ENCODE results near the gene EFCC1. TPM values are rescaled to one million over a fixed set of nuclear protein-coding genes. Genes with fewer than 3 reads are reported as not detected.

Gene EFCC1
- total and polyA plus RNA-seq, 2 of the 13 experiments (the other 11 are each of a cell fraction or from before 2014, with no cell fraction given), result not detected

- peak overlapping the region; percentile 34 for H3K27ac ChIP-seq (ENCODE audit: extremely low read length, insufficient read depth, low read length)
- CTCF ChIA-PET (ENCODE audit: low intra/inter-chr PET ratio, low total read pairs), result no interaction called here
- no peak for TF ChIP-seq ZNF513 (CRISPR knock-in tag; conservative IDR thresholded peaks at IDR 0.05)
- TF ChIP-seq PHB2 (IDR thresholded peaks at IDR 0.05; ENCODE audit: partially characterized antibody), result no peak
- TF ChIP-seq ZNF362 (CRISPR knock-in tag; IDR thresholded peaks at IDR 0.05; ENCODE audit: borderline replicate concordance), result peak; percentile 41; the same call in 1 of the 2 replicates
- peak; percentile 16; the same call in 1 of the 2 replicates for TF ChIP-seq CREM (IDR thresholded peaks at IDR 0.05)
- TF ChIP-seq CREM (CRISPR knock-in tag; IDR thresholded peaks at IDR 0.05), result no peak
- TF ChIP-seq ZNF572 (CRISPR knock-in tag; IDR thresholded peaks at IDR 0.05), result no peak
- peak; percentile 44; the same call in 1 of the 2 replicates for TF ChIP-seq SOX5 (CRISPR knock-in tag; IDR thresholded peaks at IDR 0.05; ENCODE audit: borderline replicate concordance)
- peak; percentile 89 for TF ChIP-seq ZBTB7B (CRISPR knock-in tag; IDR thresholded peaks at IDR 0.05)
- peak; percentile 52; the same call in 1 of the 2 replicates for TF ChIP-seq SAP130 (CRISPR knock-in tag; IDR thresholded peaks at IDR 0.05; ENCODE audit: low read depth)
- TF ChIP-seq HNF4A (CRISPR knock-in tag; IDR thresholded peaks at IDR 0.05), result peak; percentile 65
- no peak for TF ChIP-seq NFE2 (CRISPR knock-in tag; IDR thresholded peaks at IDR 0.05)
- no peak for TF ChIP-seq SOX13 (IDR thresholded peaks at IDR 0.05)
- TF ChIP-seq SOX13 (CRISPR knock-in tag; conservative IDR thresholded peaks at IDR 0.05 in 1 of 2, IDR thresholded peaks at IDR 0.05 in 1 of 2), result peak in 1 of 2 experiments; percentile 81; a peak in 2 of 4 replicates
- TF ChIP-seq TBX2 (CRISPR knock-in tag; IDR thresholded peaks at IDR 0.05; ENCODE audit: borderline replicate concordance), result peak; percentile 87
- TF ChIP-seq SPEN (CRISPR knock-in tag; IDR thresholded peaks at IDR 0.05; ENCODE audit: low read depth), result no peak
- TF ChIP-seq PRMT3 (CRISPR knock-in tag; IDR thresholded peaks at IDR 0.05; ENCODE audit: borderline replicate concordance, low read depth), result peak; percentile 8; the same call in 1 of the 2 replicates
- TF ChIP-seq ZBTB10 (CRISPR knock-in tag; IDR thresholded peaks at IDR 0.05; ENCODE audit: borderline replicate concordance), result peak; percentile 38; the same call in 1 of the 2 replicates
- peak; percentile 35; the same call in 1 of the 2 replicates for TF ChIP-seq THRA (CRISPR knock-in tag; IDR thresholded peaks at IDR 0.05; ENCODE audit: borderline replicate concordance)
- peak; percentile 48; the same call in 1 of the 2 replicates for TF ChIP-seq SP5 (CRISPR knock-in tag; IDR thresholded peaks at IDR 0.05; ENCODE audit: borderline replicate concordance, low read depth)
These were observed 53.6 kb downstream of the EFCC1 start for GRCh38 chr3:129054605-129055104.

More at GRCh38 chr3:129054605-129055104, 53.6 kb downstream of the EFCC1 start:
- in situ Hi-C loops (cut with HindIII; ENCODE audit: extremely low pct_ligation_motif_present, low pct_unique_long_range_greater_than_20kb), result no loop called here
- Histone ChIP-seq H3K36me3 (replicated peaks in 1 of 2; ENCODE audit: control insufficient read depth in 1 of 2, insufficient read depth in 2 of 2, low read length in 2 of 2) (no peaks in the 10 kb centered on the region), H3K79me2 (ENCODE audit: insufficient read depth, low read length) (no peaks in the 10 kb centered on the region), H2AFZ (ENCODE audit: low read length) (no peak overlapping the region), H4K20me1 (ENCODE audit: insufficient read depth, low read length) (no peaks in the 10 kb centered on the region), H3K27me3 (ENCODE audit: control insufficient read depth in 1 of 2, insufficient read depth in 2 of 2, low read length in 2 of 2) (peaks cover 0 to 16% of the 10 kb centered on the region in 2 experiments; a peak in 2 of 5 replicates), H3K4me1 (ENCODE audit: insufficient read depth, low read length) (peaks cover 52% of the 10 kb centered on the region), H3K9me3 (ENCODE audit: low read length) (no peaks in the 10 kb centered on the region), H3K9ac (ENCODE audit: insufficient read depth, low read depth, low read length) (no peak overlapping the region), H3K4me3 (replicated peaks in 1 of 3; ENCODE audit: insufficient read depth in 1 of 3, low read depth in 2 of 3, low read length in 3 of 3) (no peak overlapping the region), H3K4me2 (ENCODE audit: low read depth, low read length) (peak overlapping the region; percentile 78)
- WGBS (ENCODE audit: low lambda C conversion rate), result 0% methylated on average over 3 of the region's 3 CpGs
- intact Hi-C loops (cut with micrococcal nuclease; ENCODE audit: unreplicated experiment), result loop anchor here (1.0 to 5.0 kb wide), 2 partner anchors 63 to 107 kb away; partner anchors contain the start of gene ISY1
- POLR2A ChIA-PET, result interaction anchor here (1.9 kb wide), 1 partner anchor 64 kb away, joined by 10 read pairs; no protein-coding TSS in a partner anchor
- FAIRE-seq (peak; percentile 94), DNase-seq (ENCODE audit: low spot score) (peak; percentile 91), ATAC-seq (peak; percentile 74)
- no TSS peak for BruUV-seq (replicated peaks)

All from HepG2 (cell line).